HTERT RPE-1 (cell line): ENCODE results near the gene CFAP298.
"Not testable (repeated sequence)": the region's sequence is repeated elsewhere in the genome, so short reads cannot be mapped to it uniquely, and the experiment has no call there.

ENCODE experiments used
- in situ Hi-C: fragments of 300-500 bp; cut with MboI; formaldehyde crosslinking; loops from 4 replicates; pipeline ENCODE4 v1.14.3; 2020; ENCODE audit warnings: low sequenced_read_pairs

Gene CFAP298

DNA sequence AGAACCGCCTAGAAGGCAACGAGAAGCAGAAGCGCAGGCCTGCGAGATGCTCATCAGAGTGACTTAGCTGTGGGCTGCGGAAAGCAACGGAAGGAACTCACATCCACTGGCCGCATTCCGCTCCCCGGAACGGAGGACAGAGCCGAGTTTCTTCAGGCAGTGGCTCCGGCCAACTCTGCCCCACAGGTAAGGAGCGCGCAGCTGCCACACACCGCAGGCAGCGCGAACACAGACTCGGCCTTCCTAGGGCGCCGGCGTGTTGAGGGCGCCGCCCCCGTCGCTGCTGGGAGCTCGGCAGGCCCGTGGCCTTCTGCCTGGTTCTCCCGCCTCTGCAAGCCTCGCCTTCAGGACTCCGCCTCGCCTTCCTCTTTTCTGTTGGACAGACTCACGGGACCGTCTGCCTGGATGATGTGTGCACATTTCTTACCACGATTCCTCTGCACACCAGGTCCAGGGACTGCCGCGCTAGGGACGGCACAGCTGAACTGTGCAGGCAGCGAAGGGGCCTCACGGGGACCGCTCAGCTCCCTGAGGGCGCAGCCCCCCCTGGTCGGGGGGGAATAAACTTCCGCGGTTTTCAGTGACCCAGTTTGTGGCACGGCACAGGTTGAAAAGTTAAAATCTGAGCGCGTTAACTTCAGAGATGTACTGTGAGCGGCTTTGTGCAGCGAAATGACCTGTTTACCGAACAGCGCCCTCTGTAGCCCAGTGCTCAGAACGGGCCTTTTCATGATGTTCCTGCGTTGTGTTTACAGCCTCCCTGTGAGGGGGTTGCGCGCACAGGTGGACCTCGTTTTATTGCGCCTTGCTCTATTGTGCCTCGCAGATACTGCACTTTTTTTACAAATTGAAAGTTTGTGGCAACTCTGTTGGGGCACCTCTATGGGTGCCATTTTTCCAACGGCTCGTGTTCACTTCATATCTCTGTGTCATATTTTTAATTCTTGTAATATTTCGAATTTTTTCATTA lies 42.6 kb downstream of the CFAP298 start:
- in situ Hi-C loops: no loop called here

DNA sequence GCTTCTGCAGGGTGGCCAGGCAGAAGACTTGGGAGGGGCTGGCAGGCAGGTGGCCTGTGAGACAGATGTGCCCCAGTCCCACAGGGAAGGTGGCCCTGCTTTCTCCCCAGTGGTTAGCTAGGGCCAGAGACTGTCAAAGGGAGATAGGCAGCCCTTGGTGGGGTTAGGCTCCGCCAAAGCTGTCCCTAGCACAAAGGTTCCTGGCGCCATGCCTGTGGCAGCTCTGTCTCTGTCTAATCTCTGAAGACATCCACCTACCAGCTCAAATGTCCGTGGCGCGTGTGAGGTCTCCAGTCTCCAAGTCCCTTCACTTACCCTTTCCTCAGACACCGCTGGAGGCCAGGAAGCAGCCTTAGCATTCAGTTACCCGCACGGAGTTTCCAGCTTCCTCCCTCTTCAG lies 44.6 kb downstream of the CFAP298 start:
- in situ Hi-C loops: no loop called here

DNA sequence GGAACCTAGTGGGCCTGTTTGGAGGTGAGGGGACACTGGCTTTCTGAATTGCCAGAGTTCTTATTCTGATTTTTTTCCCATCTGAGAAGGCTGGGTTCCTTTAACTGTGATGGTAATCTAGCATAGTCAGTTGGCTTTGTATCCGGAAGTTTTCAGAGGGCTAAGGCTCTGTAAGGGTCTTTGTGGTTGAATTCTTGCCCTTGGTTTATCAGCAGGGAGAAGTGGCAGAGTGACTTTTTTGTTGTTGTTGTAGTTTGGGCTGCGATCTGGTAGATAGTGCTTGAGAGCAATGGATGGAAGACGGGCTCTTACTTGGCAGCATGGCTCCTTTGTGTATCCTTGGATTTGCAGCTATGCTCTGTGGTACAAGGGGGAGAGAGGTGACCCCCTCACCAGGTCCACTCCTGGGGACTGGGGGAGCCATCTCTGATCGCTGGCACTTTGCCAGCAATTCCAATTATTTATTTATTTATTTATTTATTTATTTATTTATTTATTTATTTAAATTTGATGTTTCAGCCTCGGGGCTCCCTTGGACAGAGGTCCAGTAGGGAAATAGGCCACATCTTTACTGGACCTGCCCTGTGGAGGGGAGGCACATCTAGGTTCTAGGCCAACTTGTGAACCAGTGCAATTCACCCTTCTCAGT lies 45.3 kb downstream of the CFAP298 start:
- in situ Hi-C loops: no loop called here

DNA sequence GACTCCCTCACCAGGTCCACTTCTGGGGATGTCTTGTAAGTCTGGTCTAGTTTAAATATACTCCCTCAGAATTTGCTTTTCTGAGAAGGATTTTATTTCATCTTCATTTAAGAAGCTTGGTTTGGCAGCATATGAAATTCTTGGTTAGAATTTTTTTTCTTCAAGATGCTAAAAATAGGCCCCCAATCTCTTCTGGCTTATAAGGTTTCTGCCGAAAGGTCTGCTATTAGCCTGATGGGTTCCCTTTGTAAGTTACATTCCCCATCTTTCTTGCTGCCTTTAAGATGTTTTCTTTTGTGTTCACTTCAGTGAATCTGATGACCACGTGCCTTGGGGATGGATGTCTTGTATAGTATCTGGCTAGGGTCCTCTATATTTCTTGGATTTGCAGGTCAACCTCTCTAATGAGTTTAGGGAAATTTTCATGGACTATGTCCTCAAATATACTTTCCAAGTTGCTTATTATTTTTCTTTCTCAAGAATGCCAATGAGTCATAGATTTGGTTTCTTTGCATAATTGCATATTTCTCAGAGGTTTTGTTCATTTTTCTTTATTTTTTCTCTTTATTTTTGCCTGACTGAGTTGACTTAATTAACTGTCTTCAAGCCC lies 46.2 kb downstream of the CFAP298 start:
- in situ Hi-C loops: no loop called here

DNA sequence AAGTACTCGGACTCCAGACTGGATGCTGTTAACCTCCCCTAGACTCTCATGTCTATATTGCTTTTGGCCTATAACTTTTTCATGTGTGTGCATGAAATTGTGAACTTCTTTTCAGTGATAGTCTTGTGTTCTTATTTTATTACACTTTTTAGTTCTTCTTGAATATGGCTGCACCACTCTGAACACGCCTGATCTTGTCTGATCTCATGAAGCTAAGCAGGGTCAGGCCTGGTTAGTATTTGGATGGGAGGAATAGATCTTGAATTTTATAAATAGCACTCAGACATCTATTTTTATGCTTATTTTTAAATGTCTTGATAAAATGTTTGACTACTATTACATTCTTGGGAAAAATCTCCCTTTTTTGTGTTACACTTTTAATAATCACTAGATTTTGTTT lies 49.3 kb downstream of the CFAP298 start:
- in situ Hi-C loops: no loop called here

DNA sequence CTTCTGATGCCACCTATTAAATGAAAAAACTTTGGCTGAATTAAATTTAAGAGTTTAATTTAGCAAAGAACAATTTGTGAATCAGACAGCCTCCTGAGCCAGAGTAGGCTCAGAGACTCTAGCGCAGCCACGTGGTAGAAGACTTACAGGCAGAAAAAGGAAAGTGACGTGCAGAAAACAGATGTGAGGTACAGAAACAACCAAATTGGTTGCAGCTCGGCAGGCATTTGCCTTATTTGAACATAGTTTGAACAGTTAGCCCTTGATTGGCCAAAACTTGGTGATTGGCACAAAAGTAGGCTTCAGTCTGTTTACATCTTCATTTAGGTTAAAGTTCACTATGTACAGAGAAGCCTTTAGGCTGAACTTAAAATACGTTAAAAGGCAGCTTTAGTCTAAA lies 49.8 kb downstream of the CFAP298 start:
- in situ Hi-C loops: no loop called here

DNA sequence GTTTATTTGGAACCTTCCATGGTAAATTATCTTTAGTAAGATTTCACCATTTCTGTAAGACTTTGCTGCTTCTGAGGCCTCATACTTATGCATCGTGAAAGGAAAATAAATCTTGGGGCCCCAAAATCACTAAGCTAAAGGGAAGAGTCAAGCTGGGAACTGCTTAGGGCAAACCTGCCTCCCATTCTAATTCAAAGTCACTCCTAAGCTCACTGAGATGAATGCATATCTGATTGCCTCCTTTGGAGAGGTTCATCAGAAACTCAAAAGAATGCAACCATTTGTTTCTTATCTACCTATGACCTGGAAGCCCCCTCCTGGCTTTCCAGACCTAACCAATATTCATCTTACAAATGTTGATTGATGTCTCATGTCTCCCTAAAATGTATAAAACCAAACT lies 50.7 kb downstream of the CFAP298 start:
- in situ Hi-C loops: not testable (repeated sequence)

DNA sequence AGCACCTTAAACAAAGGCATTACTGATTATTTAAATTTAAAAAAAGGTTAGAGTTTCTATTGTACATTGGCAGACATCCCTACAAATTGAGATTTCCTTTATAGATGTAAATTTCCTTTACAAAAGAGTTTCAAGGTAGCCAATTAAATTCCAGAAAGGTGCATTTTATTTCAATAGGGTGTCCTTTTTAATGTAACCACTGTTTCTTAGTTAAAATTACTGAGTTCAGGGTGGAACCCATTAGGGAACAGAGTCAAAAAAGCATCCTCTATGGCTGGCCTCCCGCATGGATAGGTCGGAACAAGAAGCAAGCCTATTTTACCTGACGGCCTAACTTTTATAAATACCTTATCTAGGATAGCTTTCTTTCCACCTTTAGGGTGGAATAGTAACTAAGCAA lies 51.3 kb downstream of the CFAP298 start:
- in situ Hi-C loops: no loop called here

DNA sequence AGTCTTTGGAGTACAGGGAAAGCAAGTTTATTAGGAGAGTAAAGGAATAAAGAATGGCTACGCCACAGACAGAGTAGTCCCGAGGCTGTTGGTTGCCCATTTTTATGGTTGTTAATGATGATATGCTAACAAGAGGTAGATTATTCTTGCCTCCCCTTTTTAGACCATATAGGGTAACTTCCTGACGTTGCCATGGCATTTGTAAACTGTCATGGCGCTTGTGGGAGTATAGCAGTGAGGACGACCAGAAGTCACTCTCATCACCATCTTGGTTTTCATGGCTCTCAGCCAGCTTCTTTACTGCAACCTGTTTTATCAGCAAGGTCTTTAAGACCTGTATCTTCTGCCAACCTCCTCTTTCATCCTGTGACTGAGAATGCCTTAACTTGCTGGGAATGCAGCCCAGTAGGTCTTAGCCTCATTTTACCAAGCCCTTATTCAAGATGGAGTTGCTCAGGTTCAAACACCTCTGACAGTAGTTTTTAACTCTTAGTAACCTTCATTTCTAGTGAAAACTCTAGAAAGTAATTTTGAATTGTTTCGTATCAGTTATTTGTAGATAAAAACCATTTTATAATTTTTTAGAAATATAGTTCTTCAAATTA lies 53.1 kb downstream of the CFAP298 start:
- in situ Hi-C loops: no loop called here

DNA sequence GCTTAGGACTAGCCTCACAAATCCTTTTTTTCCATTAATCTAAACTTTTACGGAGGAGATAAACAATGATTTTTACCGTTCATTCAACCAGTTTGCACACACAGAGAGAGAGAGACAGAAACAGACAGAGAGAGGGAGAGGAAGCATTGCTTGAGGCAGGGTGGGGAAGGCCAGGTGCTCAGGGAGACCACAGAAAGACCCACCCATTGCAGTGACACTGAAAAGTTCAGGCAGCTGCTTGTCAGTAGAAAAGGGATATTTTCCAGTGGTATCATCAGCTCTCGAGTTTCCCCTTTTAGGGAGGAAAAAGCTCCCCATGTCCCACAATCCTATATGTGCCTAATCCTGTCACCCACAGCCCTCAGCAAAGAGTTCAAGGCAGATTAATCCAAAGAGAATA lies 54.1 kb downstream of the CFAP298 start:
- in situ Hi-C loops: no loop called here

DNA sequence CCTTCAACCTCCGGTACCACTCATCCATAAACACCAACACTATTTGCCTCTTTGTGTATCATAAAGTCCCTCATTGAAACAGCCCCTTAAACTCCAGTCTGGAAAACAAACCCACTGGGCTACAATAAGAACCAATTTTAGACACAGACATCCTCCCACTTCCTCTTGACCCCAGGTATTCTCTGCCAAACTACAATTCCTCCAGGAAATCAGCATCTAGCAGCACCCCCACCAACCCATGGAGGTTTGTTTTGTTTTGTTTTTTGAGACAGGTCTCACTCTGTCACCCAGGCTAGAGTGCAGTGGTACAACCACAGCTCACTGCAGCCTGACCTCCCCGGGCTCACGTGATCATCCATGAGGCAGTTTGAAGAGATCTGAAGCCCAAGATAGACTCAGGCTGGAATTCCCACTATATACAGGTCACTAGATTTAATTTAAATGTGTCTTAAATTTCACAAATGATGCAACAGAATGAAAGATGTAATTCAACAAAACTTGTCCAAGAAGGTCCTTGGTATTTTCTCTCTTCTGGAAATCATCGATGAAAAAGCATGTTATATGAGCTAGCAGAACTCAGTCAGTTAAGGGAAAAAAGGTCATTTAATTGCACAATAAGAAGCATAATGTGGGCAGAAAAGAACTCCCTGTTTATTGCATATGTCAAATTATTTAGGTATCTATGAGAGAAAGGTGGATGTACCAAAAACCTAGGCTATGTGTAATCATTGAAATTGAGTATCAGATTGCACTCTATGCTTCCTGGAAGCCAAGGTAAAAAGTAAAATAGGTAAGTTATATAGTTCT lies 57.1 kb downstream of the CFAP298 start:
- in situ Hi-C loops: no loop called here

DNA sequence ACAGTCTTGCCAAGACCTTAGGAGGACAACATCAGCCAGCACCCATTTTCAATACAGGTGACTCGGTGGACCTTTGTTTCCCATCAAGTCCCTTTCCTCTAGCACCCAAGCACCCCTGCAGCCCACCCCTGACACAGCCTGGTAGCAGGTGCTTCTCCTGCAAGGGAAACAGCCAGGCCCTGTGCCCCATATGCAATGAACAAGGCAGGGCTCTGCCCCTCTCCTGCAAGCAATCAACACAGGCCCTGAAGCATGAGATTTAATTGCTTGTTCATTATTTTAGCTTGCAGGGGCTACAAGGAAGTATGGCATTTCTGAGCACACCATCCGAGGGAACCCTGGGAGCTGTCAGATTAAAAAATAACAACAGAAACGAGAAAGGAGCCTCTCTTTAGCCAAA lies 62.3 kb downstream of the CFAP298 start:
- in situ Hi-C loops: no loop called here

DNA sequence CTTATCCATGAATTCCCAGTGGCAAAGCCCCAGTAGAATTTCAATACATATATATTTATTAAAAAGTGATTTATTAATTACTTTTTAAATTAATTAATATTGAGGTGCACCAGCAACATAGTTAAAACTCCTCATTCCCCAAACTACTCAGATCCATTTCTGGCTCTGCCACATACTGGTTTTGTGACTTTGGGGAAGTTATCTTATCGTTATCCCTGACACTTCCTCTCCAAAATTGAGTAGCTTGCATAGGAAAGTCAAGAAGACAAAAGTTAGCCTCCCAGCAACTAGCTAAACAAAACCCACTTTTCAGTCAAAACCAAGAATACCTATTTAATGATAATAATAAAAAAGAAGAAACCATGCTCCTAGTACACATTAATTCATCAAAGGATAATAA lies 62.7 kb downstream of the CFAP298 start:
- in situ Hi-C loops: no loop called here
